ENCODE data around the gene CCR9. TPM values are rescaled to one million over a fixed set of nuclear protein-coding genes. Genes with fewer than 3 reads are reported as not detected.

The CCR9 gene
- total RNA-seq, 4 donors from 2014 or later = 0.14 to 1.3 TPM; not detected in 2

DNA sequence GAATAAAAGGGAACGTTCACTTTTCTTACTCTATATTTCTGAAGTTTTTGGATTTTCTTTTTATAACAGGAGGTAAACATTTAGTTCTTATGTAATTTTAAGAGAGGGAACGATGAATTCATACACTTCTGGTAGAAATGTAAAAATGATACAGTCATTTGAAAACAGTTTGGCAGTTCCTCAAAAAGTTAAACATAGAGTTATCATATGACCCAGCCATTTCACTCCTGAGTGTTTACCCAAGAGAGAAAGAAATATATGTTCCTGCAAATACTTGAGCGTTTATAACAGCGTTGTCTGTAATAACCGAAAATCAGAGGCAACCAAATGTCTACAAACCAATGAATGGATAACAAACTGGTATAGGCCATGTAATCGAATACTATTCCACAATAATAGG, 20.8 kb upstream of the CCR9 start:
- H3K4me1 ChIP-seq = peaks cover 0 to 11% (median 0%) of the 10 kb centered on the region in 4 donors

GRCh38 chr3:45868213-45868612, 18.1 kb upstream of the CCR9 start:
- intact Hi-C loops (cut with DNase I; ENCODE audit: low total_unique reads) (no loop called here), in situ Hi-C loops (cut with MboI; ENCODE audit: low pct_ligation_motif_present in 1 of 4, low pct_unique_long_range_greater_than_20kb in 1 of 4, low sequenced_read_pairs in 3 of 4) (no loop called here)
- Histone ChIP-seq H3K4me3 (no peak overlapping the region), H3K36me3 (no peaks in the 10 kb centered on the region), H3K27ac (no peak overlapping the region), H3K4me1 (no peaks in the 10 kb centered on the region), H3K9me3 (peaks cover 0 to 5% of the 10 kb centered on the region in 2 donors), H3K27me3 (no peaks in the 10 kb centered on the region)
- TF ChIP-seq EP300 (IDR thresholded peaks at IDR 0.05; ENCODE audit: low read depth) (no peak), POLR2A (IDR thresholded peaks at IDR 0.05) (no peak), POLR2AphosphoS5 (IDR thresholded peaks at IDR 0.05) (no peak)
- TF ChIP-seq, protein P1, sequence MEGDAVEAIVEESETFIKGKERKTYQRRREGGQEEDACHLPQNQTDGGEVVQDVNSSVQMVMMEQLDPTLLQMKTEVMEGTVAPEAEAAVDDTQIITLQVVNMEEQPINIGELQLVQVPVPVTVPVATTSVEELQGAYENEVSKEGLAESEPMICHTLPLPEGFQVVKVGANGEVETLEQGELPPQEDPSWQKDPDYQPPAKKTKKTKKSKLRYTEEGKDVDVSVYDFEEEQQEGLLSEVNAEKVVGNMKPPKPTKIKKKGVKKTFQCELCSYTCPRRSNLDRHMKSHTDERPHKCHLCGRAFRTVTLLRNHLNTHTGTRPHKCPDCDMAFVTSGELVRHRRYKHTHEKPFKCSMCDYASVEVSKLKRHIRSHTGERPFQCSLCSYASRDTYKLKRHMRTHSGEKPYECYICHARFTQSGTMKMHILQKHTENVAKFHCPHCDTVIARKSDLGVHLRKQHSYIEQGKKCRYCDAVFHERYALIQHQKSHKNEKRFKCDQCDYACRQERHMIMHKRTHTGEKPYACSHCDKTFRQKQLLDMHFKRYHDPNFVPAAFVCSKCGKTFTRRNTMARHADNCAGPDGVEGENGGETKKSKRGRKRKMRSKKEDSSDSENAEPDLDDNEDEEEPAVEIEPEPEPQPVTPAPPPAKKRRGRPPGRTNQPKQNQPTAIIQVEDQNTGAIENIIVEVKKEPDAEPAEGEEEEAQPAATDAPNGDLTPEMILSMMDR (IDR thresholded peaks at IDR 0.05) = no peak
- 47 to 68% methylated on average over 2 of the region's 2 CpGs for WGBS, 2 donors (ENCODE audit: low coverage in 1 of 2)
- no peak for DNase-seq

More for the DNA sequence above, 20.8 kb upstream of the CCR9 start:
- TF ChIP-seq POLR2AphosphoS5 (IDR thresholded peaks at IDR 0.05) (no peak), EP300 (IDR thresholded peaks at IDR 0.05; ENCODE audit: low read depth) (no peak), POLR2A (IDR thresholded peaks at IDR 0.05) (no peak)
- TF ChIP-seq, protein P1 (IDR thresholded peaks at IDR 0.05) = no peak
- 31 to 47% methylated on average over 6 of the region's 6 CpGs for whole genome bisulfite sequencing, 2 donors (ENCODE audit: low coverage in 1 of 2)
- Histone ChIP-seq H3K27ac (no peak overlapping the region), H3K4me3 (no peak overlapping the region), H3K36me3 (no peaks in the 10 kb centered on the region), H3K27me3 (no peaks in the 10 kb centered on the region), H3K9me3 (peaks cover 0 to 7% of the 10 kb centered on the region in 2 donors)
- no peak for DNase-seq
- in situ Hi-C loops (cut with MboI; ENCODE audit: low pct_ligation_motif_present in 1 of 4, low pct_unique_long_range_greater_than_20kb in 1 of 4, low sequenced_read_pairs in 3 of 4) (no loop called here), intact Hi-C loops (cut with DNase I; ENCODE audit: low total_unique reads) (no loop called here)

- H3K9me3 ChIP-seq = peaks cover 0 to under 1% of the 10 kb centered on the region in 2 donors
- no peak overlapping the region for H3K4me3 ChIP-seq
- H3K27ac ChIP-seq = no peak overlapping the region
- no peak for DNase-seq
- no peaks in the 10 kb centered on the region for H3K4me1 ChIP-seq
- no peaks in the 10 kb centered on the region for H3K27me3 ChIP-seq
- TF ChIP-seq, protein P1 (IDR thresholded peaks at IDR 0.05) = no peak
- TF ChIP-seq POLR2AphosphoS5 (IDR thresholded peaks at IDR 0.05) (no peak), EP300 (IDR thresholded peaks at IDR 0.05; ENCODE audit: low read depth) (no peak), POLR2A (IDR thresholded peaks at IDR 0.05) (no peak)
- in situ Hi-C loops (cut with MboI; ENCODE audit: low pct_ligation_motif_present in 1 of 4, low pct_unique_long_range_greater_than_20kb in 1 of 4, low sequenced_read_pairs in 3 of 4) (no loop called here), intact Hi-C loops (cut with DNase I; ENCODE audit: low total_unique reads) (no loop called here)
- H3K36me3 ChIP-seq = no peaks in the 10 kb centered on the region
- 67 to 68% methylated on average over 2 of the region's 2 CpGs for WGBS, 2 donors (ENCODE audit: low coverage in 1 of 2)
Measured at GRCh38 chr3:45868650-45869049, 17.7 kb upstream of the CCR9 start.

- Histone ChIP-seq H3K36me3 (no peaks in the 10 kb centered on the region), H3K4me1 (no peaks in the 10 kb centered on the region), H3K27ac (no peak overlapping the region), H3K4me3 (no peak overlapping the region), H3K27me3 (no peaks in the 10 kb centered on the region), H3K9me3 (no peaks in the 10 kb centered on the region)
- 69 to 86% methylated on average over 3 of the region's 3 CpGs for WGBS, 2 donors (ENCODE audit: low coverage in 1 of 2)
- in situ Hi-C loops (cut with MboI; ENCODE audit: low pct_ligation_motif_present in 1 of 4, low pct_unique_long_range_greater_than_20kb in 1 of 4, low sequenced_read_pairs in 3 of 4) = no loop called here
- no peak for DNase-seq
- intact Hi-C loops (cut with DNase I; ENCODE audit: low total_unique reads) = no loop called here
- TF ChIP-seq, protein P1 (IDR thresholded peaks at IDR 0.05) = no peak
Measured at GRCh38 chr3:45869638-45870037, 16.7 kb upstream of the CCR9 start.

All from transverse colon (tissue), 4 donors.